WTC11 (cell line): ENCODE results near the gene TMEM198.
A peak's percentile ranks its signal among the peaks of the same experiment; 100 is the strongest.

Experiments used
- CDX4 ChIP-seq: fragments of 250-450 bp; sonication (Bioruptor Pico); IDR thresholded peaks from 2 replicates; pipeline ENCODE4 v1.9.0; 2021; ENCODE audit warnings: moderate library complexity, mild to moderate bottlenecking, inconsistent platforms, borderline replicate concordance
- CREB1 ChIP-seq: sonication (generic); formaldehyde crosslinking; IDR thresholded peaks from 2 replicates; pipeline ENCODE4 v1.8.0; 2023; ENCODE audit warnings: mild to moderate bottlenecking, missing genetic modification reagents
- CREM ChIP-seq: sonication (generic); formaldehyde crosslinking; IDR thresholded peaks from 2 replicates; pipeline ENCODE4 v1.8.1; 2022; ENCODE audit warnings: mild to moderate bottlenecking, missing genetic modification reagents, moderate library complexity
- ELF4 ChIP-seq: sonication (generic); formaldehyde crosslinking; IDR thresholded peaks from 2 replicates; pipeline ENCODE4 v1.8.1; 2022; ENCODE audit warnings: low read depth, mild to moderate bottlenecking, moderate library complexity, missing genetic modification reagents
- ESRRA ChIP-seq: sonication (generic); formaldehyde crosslinking; IDR thresholded peaks from 2 replicates; pipeline ENCODE4 v1.8.1; 2022; ENCODE audit warnings: mild to moderate bottlenecking, missing genetic modification reagents, borderline replicate concordance
- GRHL2 ChIP-seq: fragments of 250-450 bp; sonication (Bioruptor Pico); IDR thresholded peaks from 2 replicates; pipeline ENCODE4 v1.8.0; 2022; ENCODE audit warnings: mild to moderate bottlenecking, moderate library complexity; ENCODE audit not compliant: insufficient replicate concordance, severe bottlenecking
- IRF1 ChIP-seq: sonication (generic); formaldehyde crosslinking; IDR thresholded peaks from 2 replicates; pipeline ENCODE4 v1.8.0; 2023; ENCODE audit warnings: missing genetic modification reagents
- MAX ChIP-seq: sonication (generic); formaldehyde crosslinking; IDR thresholded peaks from 2 replicates; pipeline ENCODE4 v1.8.0; 2022; ENCODE audit warnings: mild to moderate bottlenecking, missing genetic modification reagents
- SP1 ChIP-seq: sonication (generic); formaldehyde crosslinking; conservative IDR thresholded peaks from 2 replicates; pipeline ENCODE4 v1.8.1; 2022; ENCODE audit warnings: missing genetic modification reagents
- ZNF425 ChIP-seq: fragments of 250-450 bp; sonication (Bioruptor Pico); conservative IDR thresholded peaks from 2 replicates; pipeline ENCODE4 v1.9.0; 2021; ENCODE audit warnings: mild to moderate bottlenecking
- TF ChIP-seq, protein P1 (sequence below): fragments of 200-600 bp; IDR thresholded peaks from 2 replicates; pipeline ENCODE4 v1.8.0; 2022; ENCODE audit warnings: antibody characterized with exemption
- TF ChIP-seq, protein P2 (sequence below): sonication (generic); formaldehyde crosslinking; conservative IDR thresholded peaks from 2 replicates; pipeline ENCODE4 v1.8.1; 2023; ENCODE audit warnings: mild to moderate bottlenecking, low read depth, missing genetic modification reagents, moderate library complexity

DNA sequence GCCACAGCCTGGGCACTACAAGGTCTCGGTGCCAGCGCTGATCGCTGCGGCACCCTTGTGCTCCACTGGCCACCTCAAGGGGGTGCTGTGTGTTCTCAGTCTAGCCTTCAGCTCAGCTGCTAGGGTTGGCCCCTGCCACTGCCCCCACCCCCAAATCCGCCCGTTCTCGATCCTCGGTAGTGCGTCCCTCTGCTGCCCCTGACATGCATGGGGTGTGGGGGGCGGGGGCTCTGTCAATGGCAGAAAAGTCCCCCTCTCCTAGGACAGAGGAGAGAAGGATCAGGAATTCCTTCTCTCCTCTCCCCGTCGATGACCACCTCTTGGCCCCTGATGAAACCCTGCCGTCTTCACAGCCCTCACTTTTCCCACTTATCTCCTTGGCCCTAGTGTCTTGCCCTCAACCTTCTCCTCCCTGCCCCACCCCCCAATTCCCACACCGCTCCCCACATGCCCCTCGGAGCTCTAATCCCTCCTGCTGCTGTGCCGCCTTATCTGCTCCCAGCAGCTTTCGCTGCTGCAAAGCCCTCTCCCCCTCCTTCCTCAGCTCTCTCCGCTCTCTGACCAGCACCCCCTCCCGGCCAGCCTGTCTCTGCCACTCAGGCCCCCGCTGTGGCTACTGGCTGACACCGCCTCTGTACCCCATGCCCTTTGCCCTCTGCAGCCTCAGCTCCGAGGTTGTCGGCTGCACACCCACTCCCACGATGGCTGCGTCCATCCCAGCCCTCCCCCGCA is 33.9 kb upstream of the TMEM198 start:
- no peak for TF ChIP-seq CDX4 (CRISPR knock-in tag)
- TF ChIP-seq, protein P1, sequence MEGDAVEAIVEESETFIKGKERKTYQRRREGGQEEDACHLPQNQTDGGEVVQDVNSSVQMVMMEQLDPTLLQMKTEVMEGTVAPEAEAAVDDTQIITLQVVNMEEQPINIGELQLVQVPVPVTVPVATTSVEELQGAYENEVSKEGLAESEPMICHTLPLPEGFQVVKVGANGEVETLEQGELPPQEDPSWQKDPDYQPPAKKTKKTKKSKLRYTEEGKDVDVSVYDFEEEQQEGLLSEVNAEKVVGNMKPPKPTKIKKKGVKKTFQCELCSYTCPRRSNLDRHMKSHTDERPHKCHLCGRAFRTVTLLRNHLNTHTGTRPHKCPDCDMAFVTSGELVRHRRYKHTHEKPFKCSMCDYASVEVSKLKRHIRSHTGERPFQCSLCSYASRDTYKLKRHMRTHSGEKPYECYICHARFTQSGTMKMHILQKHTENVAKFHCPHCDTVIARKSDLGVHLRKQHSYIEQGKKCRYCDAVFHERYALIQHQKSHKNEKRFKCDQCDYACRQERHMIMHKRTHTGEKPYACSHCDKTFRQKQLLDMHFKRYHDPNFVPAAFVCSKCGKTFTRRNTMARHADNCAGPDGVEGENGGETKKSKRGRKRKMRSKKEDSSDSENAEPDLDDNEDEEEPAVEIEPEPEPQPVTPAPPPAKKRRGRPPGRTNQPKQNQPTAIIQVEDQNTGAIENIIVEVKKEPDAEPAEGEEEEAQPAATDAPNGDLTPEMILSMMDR: peak; percentile 31
- TF ChIP-seq MAX (CRISPR knock-in tag): no peak
- no peak for TF ChIP-seq IRF1 (CRISPR knock-in tag)
- TF ChIP-seq, protein P2, sequence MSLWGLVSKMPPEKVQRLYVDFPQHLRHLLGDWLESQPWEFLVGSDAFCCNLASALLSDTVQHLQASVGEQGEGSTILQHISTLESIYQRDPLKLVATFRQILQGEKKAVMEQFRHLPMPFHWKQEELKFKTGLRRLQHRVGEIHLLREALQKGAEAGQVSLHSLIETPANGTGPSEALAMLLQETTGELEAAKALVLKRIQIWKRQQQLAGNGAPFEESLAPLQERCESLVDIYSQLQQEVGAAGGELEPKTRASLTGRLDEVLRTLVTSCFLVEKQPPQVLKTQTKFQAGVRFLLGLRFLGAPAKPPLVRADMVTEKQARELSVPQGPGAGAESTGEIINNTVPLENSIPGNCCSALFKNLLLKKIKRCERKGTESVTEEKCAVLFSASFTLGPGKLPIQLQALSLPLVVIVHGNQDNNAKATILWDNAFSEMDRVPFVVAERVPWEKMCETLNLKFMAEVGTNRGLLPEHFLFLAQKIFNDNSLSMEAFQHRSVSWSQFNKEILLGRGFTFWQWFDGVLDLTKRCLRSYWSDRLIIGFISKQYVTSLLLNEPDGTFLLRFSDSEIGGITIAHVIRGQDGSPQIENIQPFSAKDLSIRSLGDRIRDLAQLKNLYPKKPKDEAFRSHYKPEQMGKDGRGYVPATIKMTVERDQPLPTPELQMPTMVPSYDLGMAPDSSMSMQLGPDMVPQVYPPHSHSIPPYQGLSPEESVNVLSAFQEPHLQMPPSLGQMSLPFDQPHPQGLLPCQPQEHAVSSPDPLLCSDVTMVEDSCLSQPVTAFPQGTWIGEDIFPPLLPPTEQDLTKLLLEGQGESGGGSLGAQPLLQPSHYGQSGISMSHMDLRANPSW (CRISPR knock-in tag): no peak
- TF ChIP-seq ZNF425 (CRISPR knock-in tag): no peak
- TF ChIP-seq ESRRA (CRISPR knock-in tag): no peak
- no peak; the same call in 1 of the 2 replicates for TF ChIP-seq SP1
- no peak for TF ChIP-seq CREM (CRISPR knock-in tag)
- no peak for TF ChIP-seq ELF4
- no peak for TF ChIP-seq CREB1 (CRISPR knock-in tag)
- TF ChIP-seq GRHL2 (CRISPR knock-in tag): no peak
